Spinal cord (tissue), 10 donors: Measurements from ENCODE around the gene JPH2. TPM values are rescaled to one million over a fixed set of nuclear protein-coding genes. Genes with fewer than 3 reads are reported as not detected.
"Not testable (repeated sequence)": the region's sequence is repeated elsewhere in the genome, so short reads cannot be mapped to it uniquely, and the experiment has no call there.

Source experiments
- DNase-seq, 6 donors: peaks; one replicate each; pipeline versions ENCODE4 v3.0.0 to v3.0.0-alpha.2; 2013 to 2015; ENCODE audit warnings: low spot score in 6 of 6, low read depth in 4 of 6
- H3K27ac ChIP-seq: one replicate; pipeline ENCODE4 v1.5.1; 2013; ENCODE audit warnings: low read depth, low read length, control low read depth
- H3K27me3 ChIP-seq: one replicate; pipeline ENCODE4 v1.6.1; 2013; ENCODE audit warnings: low read length; ENCODE audit not compliant: control insufficient read depth, insufficient read depth
- H3K36me3 ChIP-seq: one replicate; pipeline ENCODE4 v1.6.1; 2013; ENCODE audit warnings: low read length; ENCODE audit not compliant: control insufficient read depth, insufficient read depth
- H3K4me1 ChIP-seq: one replicate; pipeline ENCODE4 v1.6.1; 2013; ENCODE audit warnings: low read length; ENCODE audit not compliant: control insufficient read depth, insufficient read depth
- H3K4me3 ChIP-seq: one replicate; pipeline ENCODE4 v1.5.1; 2013; ENCODE audit warnings: low read depth, low read length, control low read depth
- H3K9me3 ChIP-seq: one replicate; pipeline ENCODE4 v1.6.1; 2013; ENCODE audit warnings: low read length; ENCODE audit not compliant: control insufficient read depth, insufficient read depth
- WGBS: methylation state at CpG from one replicate; pipeline ENCODE4 v1.1.5; 2013; ENCODE audit warnings: missing lambda C conversion rate; ENCODE audit not compliant: insufficient coverage; 5-methylcytosine and 5-hydroxymethylcytosine counted together
- long read RNA-seq, 4 donors: transcript quantifications; one replicate each; lab custom pipeline, GENCODE V29; 2026
- polyA plus RNA-seq, 2 donors: library from polyadenylated mRNA; unstranded; fragments of 120-200 nt; gene quantifications; one replicate each; pipeline ENCODE4 v1.2.1, GENCODE V29; 2013; ENCODE audit not compliant: insufficient read length in 2 of 2
- total RNA-seq, 2 donors: library from RNA; depleted of rRNA in 1 of 2; stranded (reverse); fragments of 120-200 nt in 1 of 2; fragments of >200 nt in 1 of 2; gene quantifications; one replicate each; pipeline versions ENCODE4 v1.2.3 to v1.2.4, GENCODE V29; 2013 to 2014
- donor health status: healthy.

The JPH2 gene
- 1 to 10 TPM; 1.7 to 2.5 TPM for total RNA-seq
- 1 to 10 TPM; 1.4 to 1.6 TPM for polyA plus RNA-seq
- long read RNA-seq, donor 1, result 0 reads
- long read RNA-seq, donor 2, result 0 reads
- long read RNA-seq, donor 3, result 0 reads
- long read RNA-seq, donor 4, full-length matches to known transcripts, result 2 of 2 reads
- long read RNA-seq, donor 4, partial matches to known transcripts, result 0 of 2 reads
- long read RNA-seq, donor 4, other reads (novel, unspliced or antisense), result 0 of 2 reads

DNA sequence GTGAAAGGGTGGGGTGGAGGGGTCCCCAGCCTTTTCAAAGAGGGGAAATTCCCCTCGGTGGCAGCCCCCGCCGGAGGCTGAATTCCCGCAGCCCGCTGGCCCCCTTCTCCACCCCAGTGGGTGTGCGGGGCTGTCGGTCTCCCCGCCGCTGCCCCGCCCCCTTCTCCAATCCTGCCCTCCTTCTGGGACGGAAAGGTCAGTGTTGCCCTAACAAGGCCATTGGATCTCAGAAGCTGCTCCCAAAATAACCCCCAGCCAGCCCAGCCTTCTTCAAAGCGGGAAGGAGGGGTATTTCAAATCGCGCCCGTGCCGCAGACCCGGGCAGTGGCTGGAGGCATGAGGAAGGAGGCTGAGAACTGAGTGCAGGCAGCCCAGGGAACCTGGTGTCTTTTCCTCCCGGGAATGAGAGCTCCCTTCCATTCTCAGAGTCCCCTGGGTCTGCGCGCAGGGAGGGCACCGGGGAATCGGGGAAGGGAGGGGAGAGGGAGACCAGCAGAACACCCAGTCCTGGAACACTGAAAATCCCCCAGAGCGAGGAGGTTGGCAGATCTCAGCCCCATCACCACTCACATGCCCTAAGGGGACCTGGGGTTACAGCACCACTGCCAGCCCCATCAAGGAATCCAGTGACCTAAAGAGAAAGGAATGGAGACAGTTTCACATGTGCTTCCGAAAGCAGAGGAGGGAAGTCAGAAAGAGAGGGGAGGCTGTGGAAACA lies at the start of gene JPH2:
TSS of gene JPH2 (minus strand) at position 135 of the 718 bp plus-strand sequence. CDS start 483 bp downstream, outside the sequence.
- peaks cover 24% of the 10 kb centered on the region for H3K4me1 ChIP-seq
- peaks cover 18% of the 10 kb centered on the region for H3K27me3 ChIP-seq
- WGBS, result 4% methylated on average over 16 of the region's 24 CpGs
- H3K36me3 ChIP-seq, result no peaks in the 10 kb centered on the region
- H3K27ac ChIP-seq, result peak within 1 kb of the TSS; percentile 54
- H3K4me3 ChIP-seq, result peak within 1 kb of the TSS; percentile 22
- peak in 1 of 6 donors; percentile 47 for DNase-seq
- H3K9me3 ChIP-seq, result no peaks in the 10 kb centered on the region

DNA sequence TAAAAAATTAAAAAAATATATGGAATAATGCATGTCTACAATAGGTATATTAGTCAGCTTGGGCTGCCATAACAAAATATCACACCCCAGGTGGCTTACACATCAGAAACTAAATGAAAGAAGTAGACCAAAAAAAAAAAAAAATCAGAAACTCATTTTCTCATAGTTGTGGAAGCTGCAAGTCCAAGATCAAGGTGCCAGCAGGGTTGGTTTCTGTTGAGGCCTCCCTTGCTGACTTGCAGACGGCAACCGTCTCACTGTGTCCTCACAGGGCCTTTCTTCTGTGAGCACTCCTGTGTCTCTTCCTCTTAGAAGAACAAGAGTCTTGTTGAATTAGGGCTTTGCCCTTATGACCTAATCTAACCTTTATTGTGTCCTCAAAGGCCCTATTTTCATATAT lies 48.7 kb upstream of the JPH2 start:
- Histone ChIP-seq H3K4me1 (no peaks in the 10 kb centered on the region), H3K27me3 (no peaks in the 10 kb centered on the region), H3K9me3 (no peaks in the 10 kb centered on the region), H3K36me3 (no peaks in the 10 kb centered on the region), H3K4me3 (no peak overlapping the region), H3K27ac (no peak overlapping the region)
- 100% methylated on average over 2 of the region's 2 CpGs for WGBS
- no peak for DNase-seq

DNA sequence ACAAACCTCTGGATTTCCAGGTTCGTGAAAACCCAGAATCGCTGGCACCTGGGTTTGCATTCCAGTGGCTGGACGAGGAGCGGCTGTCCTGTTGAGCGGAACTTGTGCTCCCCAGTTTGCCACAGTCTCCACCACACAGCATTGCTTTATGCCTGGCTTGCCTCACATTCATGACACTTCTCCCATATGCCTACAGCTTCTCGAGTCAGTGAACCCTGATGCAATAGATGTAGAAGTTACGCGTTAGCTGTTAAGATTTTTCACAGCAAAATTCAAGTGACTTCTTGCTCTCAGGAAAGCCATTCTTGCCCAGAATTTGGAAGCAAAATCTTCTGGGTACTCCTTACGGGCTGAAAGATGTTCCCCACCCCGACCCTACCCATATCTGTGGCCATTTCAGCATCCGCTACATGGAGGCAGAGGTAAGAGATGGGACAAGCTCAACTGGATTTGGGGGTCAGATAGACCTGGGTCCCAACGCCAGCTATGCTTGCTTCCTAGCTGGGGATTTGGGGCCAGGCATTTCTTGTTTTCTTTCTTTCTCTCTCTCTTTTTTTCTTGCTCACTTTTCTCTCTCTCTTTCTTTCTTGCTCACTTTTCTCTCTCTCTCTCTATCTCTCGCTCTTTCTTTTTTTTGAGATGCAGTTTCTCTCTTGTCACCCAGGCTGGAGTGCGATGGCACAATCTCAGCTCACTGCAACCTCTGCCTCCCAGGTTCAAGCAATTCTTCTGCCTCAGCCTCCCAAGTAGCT lies 47.8 kb upstream of the JPH2 start:
- Histone ChIP-seq H3K9me3 (no peaks in the 10 kb centered on the region), H3K27ac (no peak overlapping the region), H3K4me1 (no peaks in the 10 kb centered on the region), H3K27me3 (no peaks in the 10 kb centered on the region), H3K36me3 (no peaks in the 10 kb centered on the region), H3K4me3 (no peak overlapping the region)
- no peak for DNase-seq
- WGBS, result 98% methylated on average over 12 of the region's 14 CpGs

DNA sequence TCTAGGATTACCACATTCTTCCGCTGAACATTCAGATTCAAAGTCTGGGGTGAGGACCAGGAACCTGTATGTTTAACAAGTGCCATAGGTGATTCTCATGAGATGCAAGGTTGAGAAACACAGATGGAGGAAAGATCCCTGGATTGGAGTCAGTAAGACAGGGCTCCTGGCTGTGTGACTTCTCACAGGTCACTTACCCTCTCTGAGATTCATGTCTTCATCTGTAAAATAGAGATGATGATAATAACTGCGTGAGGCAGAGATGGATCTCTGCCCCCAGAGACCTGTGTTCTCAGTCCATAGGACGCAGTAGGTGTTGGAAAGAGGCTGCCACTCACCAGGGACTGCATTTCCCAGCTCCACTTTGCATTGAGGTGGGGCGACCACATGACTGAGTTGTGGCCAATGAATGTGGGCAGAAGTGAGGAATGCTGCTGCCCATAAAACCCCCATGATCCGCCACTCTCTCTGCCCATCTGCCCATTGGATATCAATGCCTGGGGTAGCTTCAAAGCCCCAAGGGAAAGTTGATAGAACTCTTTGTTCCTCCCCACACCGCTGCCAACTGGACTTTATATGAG lies 46.5 kb upstream of the JPH2 start:
- no peak overlapping the region for H3K27ac ChIP-seq
- WGBS, result no CpG with 5 or more reads among the region's 6 CpGs
- H3K27me3 ChIP-seq, result no peaks in the 10 kb centered on the region
- H3K4me3 ChIP-seq, result no peak overlapping the region
- H3K9me3 ChIP-seq, result no peaks in the 10 kb centered on the region
- H3K4me1 ChIP-seq, result no peaks in the 10 kb centered on the region
- no peaks in the 10 kb centered on the region for H3K36me3 ChIP-seq
- no peak for DNase-seq

DNA sequence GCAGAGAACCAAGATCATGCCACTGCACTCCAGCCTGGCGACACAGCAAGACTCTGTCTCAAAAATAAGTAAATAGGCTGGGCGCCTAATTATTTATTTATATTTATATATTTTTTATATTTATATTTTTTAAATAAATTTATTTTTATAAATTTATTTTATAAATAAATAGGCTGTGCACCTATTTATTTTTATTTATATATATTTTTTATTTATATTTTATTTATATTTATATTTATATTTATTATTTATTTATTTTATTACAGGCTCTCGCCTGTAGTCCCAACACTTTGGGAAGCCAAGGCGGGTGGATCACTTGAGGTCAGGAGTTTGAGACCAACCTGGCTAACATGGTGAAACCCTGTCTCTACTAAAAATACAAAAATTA lies 45.5 kb upstream of the JPH2 start:
- H3K27ac ChIP-seq, DNase-seq, H3K36me3 ChIP-seq, H3K9me3 ChIP-seq, H3K27me3 ChIP-seq, H3K4me1 ChIP-seq, H3K4me3 ChIP-seq: not testable (repeated sequence)
- no CpG with 5 or more reads among the region's 4 CpGs for WGBS

DNA sequence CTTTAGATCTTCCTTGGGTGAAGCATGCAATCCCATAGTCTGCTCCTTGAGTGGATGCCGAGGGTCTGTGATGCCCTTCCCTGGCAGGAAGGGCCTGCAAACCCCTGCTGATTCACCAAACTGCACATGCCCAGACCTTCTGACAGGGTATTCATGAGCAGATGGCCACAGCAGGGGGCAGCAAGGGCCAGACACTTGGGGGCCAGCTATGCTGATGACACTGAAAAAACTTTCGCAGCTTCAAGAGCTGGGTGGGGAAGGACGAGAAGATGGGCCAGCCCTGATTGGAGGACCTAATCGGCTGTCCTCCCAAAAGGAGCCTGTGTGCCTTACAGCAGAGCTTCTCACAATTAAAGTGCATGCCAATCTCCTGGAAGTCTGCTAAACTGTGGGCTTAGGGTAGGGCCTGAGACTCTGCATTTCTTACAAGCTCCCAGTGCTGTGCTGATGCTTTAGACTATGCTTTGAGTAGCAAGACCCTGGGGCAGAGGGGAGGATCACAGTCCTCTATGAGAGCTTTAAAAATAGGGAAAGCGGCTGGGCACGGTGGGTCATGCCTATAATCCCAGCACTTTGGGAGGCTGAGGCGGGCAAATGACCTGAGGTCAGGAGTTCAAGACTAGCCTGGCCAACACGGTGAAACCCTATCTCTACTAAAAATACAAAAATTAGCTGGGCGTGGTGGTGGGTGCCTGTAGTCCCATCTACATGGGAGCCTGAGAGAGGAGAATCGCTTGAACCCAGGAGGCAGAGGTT lies 44.9 kb upstream of the JPH2 start:
- Histone ChIP-seq H3K36me3 (no peaks in the 10 kb centered on the region), H3K27ac (no peak overlapping the region), H3K4me1 (no peaks in the 10 kb centered on the region), H3K27me3 (no peaks in the 10 kb centered on the region), H3K9me3 (no peaks in the 10 kb centered on the region), H3K4me3 (no peak overlapping the region)
- 58% methylated on average over 7 of the region's 10 CpGs for WGBS
- no peak for DNase-seq

DNA sequence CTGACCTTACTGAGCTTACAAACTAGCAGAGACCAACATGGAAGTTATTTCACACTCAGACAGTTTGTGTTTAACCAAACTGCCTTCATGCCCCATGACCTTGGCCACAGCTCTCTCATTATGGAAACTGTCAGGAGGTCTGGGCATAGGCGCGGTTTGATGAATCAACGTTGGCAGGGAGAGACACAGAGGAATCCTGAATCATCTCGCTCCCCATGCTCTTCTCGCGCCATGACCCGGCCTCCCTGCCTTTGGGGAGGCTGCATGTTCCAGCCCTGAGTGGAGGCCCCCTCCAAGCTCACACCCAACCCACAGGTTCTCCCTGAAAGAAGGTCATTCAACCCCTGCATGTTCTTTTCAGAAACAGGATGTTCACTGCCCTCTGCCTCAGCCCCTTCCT lies 44.2 kb upstream of the JPH2 start:
- H3K4me3 ChIP-seq, result no peak overlapping the region

DNA sequence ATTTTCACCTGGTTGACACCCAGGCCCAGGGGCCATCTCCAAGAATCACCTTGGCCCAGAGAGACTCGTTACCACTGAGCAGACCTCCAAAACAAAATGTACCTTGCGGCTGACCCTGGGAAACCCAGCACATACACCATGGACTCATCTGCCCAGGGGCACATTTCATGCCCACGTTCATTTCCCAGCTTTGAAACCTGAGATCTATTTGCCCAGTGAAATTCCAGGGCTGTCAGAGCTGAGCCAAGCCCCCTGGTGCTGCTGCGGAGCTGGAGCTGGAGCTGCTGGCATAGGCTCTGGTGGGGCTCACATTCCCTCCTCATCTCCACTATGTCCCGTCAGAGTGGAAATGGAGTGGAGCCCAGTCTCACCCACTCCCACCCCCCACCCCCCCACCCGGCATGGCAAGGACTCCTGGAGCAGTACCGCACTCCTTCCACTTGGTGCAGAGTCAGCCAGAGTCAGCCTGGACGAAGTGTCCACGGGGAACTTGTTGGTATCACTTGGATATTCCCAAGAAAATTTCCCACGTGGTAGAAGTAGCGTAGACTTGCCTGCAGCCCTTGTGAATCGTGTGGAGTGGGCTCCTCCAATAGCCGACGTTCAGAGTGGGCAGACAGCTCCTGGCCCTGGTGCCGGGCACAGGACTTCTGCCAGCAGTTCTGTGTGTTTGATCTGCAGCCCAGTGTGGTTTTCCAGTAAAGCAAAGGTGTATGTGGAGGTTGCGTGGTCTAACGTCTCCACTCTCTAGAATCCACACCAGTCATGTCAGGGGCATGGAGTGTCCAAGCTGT lies 41.7 kb upstream of the JPH2 start:
- 74% methylated on average over 11 of the region's 17 CpGs for WGBS
- no peak for DNase-seq
- no peak overlapping the region for H3K4me3 ChIP-seq
- no peaks in the 10 kb centered on the region for H3K9me3 ChIP-seq
- no peaks in the 10 kb centered on the region for H3K4me1 ChIP-seq
- no peaks in the 10 kb centered on the region for H3K27me3 ChIP-seq
- H3K27ac ChIP-seq, result no peak overlapping the region
- no peaks in the 10 kb centered on the region for H3K36me3 ChIP-seq

More for the DNA sequence above, 44.2 kb upstream of the JPH2 start:
- 74% methylated on average over 7 of the region's 7 CpGs for WGBS
- no peaks in the 10 kb centered on the region for H3K4me1 ChIP-seq
- no peaks in the 10 kb centered on the region for H3K27me3 ChIP-seq
- no peak overlapping the region for H3K27ac ChIP-seq
- H3K36me3 ChIP-seq, result no peaks in the 10 kb centered on the region
- H3K9me3 ChIP-seq, result no peaks in the 10 kb centered on the region
- DNase-seq, result no peak
